ENCODE results near the gene EPHB3. TPM values are rescaled to one million over a fixed set of nuclear protein-coding genes. Genes with fewer than 3 reads are reported as not detected.

EPHB3 gene
- polyA plus RNA-seq, 3 donors: 0.71 to 1.2 (median 0.80) TPM

- 93% methylated on average over 5 of the region's 6 CpGs for WGBS (ENCODE audit: insufficient coverage)
These were observed 65.3 kb downstream of the EPHB3 start for GRCh38 chr3:184626923-184627322.

DNA sequence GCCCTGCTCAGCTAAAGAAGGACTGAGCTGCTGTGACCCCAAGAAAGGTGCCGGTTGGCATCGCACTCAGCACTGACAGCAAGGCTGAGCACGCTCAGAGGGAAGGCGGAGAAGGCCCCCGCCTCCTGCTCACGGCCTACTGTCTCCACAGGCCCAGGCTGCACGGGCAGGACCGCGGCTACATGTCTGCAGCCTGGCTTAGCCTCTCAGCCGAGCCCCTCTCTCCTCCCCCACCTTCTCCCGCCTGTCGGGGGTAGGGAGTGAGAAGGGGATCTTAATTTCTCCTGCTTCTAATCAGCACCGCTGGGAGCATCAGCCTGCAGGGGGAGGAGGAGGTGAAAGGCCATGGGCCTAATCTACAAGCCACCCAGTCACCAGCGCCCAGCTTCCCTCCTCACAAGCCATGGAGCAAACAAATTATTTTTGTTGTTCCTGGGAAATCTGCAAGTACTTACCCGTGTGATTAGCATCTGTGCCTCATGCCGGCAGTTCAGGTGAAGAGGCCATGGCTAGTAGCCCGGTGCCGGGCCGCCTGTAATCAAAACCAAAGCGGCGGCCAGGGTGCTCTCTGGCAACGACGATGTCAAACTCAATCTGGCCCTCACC is 68.1 kb downstream of the EPHB3 start:
- intact Hi-C loops (cut with micrococcal nuclease): no loop called here
- Mint-ChIP-seq H3K4me1 (peaks cover 13% of the 10 kb centered on the region), H3K9me3 (no peaks in the 10 kb centered on the region), H3K27me3 (ENCODE audit: low read depth in 3 of 3) (peaks cover 0 to 3% (median 2%) of the 10 kb centered on the region in 3 donors), H3K4me3 (no peak overlapping the region), H3K27ac (no peak overlapping the region), H3K36me3 (no peaks in the 10 kb centered on the region)
- Histone ChIP-seq H3K36me3 (replicated peaks in 1 of 2; ENCODE audit: control insufficient read depth in 1 of 2, insufficient read depth in 2 of 2, low read length in 2 of 2) (no peaks in the 10 kb centered on the region), H3K79me2 (ENCODE audit: insufficient read depth, low read length) (no peaks in the 10 kb centered on the region), H3K4me2 (replicated peaks; ENCODE audit: extremely low read depth, low read length, poor library complexity, severe bottlenecking) (no peak overlapping the region), H3K9me3 (replicated peaks in 1 of 2; ENCODE audit: control insufficient read depth in 1 of 2, insufficient read depth in 1 of 2, low read length in 2 of 2) (no peaks in the 10 kb centered on the region), H3K27me3 (ENCODE audit: control insufficient read depth in 2 of 2, insufficient read depth in 2 of 2, low read length in 2 of 2) (no peaks in the 10 kb centered on the region), H2AFZ (ENCODE audit: insufficient read depth, low read depth, low read length, poor library complexity, severe bottlenecking) (no peak overlapping the region), H3K9ac (ENCODE audit: insufficient read depth, low read length, poor library complexity, severe bottlenecking) (no peak overlapping the region), H4K20me1 (ENCODE audit: insufficient read depth, low read length) (no peaks in the 10 kb centered on the region), H3K4me3 (replicated peaks in 1 of 3; ENCODE audit: low read depth in 2 of 3, low read length in 3 of 3) (no peak overlapping the region), H3K27ac (ENCODE audit: low read depth in 1 of 2, low read length in 2 of 2) (no peak overlapping the region), H3K4me1 (ENCODE audit: control insufficient read depth in 1 of 2, insufficient read depth in 2 of 2, low read length in 2 of 2) (peaks cover under 1 to 1% of the 10 kb centered on the region in 2 donors)
- TF ChIP-seq, protein P1, sequence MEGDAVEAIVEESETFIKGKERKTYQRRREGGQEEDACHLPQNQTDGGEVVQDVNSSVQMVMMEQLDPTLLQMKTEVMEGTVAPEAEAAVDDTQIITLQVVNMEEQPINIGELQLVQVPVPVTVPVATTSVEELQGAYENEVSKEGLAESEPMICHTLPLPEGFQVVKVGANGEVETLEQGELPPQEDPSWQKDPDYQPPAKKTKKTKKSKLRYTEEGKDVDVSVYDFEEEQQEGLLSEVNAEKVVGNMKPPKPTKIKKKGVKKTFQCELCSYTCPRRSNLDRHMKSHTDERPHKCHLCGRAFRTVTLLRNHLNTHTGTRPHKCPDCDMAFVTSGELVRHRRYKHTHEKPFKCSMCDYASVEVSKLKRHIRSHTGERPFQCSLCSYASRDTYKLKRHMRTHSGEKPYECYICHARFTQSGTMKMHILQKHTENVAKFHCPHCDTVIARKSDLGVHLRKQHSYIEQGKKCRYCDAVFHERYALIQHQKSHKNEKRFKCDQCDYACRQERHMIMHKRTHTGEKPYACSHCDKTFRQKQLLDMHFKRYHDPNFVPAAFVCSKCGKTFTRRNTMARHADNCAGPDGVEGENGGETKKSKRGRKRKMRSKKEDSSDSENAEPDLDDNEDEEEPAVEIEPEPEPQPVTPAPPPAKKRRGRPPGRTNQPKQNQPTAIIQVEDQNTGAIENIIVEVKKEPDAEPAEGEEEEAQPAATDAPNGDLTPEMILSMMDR (IDR thresholded peaks at IDR 0.05): no peak
- 99% methylated on average over 16 of the region's 23 CpGs for WGBS (ENCODE audit: insufficient coverage)
- DNase-seq: no peak

More at GRCh38 chr3:184626923-184627322, 65.3 kb downstream of the EPHB3 start:
- intact Hi-C loops (cut with micrococcal nuclease): no loop called here
- Histone ChIP-seq H3K9me3 (replicated peaks in 1 of 2; ENCODE audit: control insufficient read depth in 1 of 2, insufficient read depth in 1 of 2, low read length in 2 of 2) (no peaks in the 10 kb centered on the region), H2AFZ (ENCODE audit: insufficient read depth, low read depth, low read length, poor library complexity, severe bottlenecking) (no peak overlapping the region), H3K36me3 (replicated peaks in 1 of 2; ENCODE audit: control insufficient read depth in 1 of 2, insufficient read depth in 2 of 2, low read length in 2 of 2) (no peaks in the 10 kb centered on the region), H3K79me2 (ENCODE audit: insufficient read depth, low read length) (no peaks in the 10 kb centered on the region), H3K4me3 (replicated peaks in 1 of 3; ENCODE audit: low read depth in 2 of 3, low read length in 3 of 3) (no peak overlapping the region), H3K4me2 (replicated peaks; ENCODE audit: extremely low read depth, low read length, poor library complexity, severe bottlenecking) (no peak overlapping the region), H3K27me3 (ENCODE audit: control insufficient read depth in 2 of 2, insufficient read depth in 2 of 2, low read length in 2 of 2) (no peaks in the 10 kb centered on the region), H3K4me1 (ENCODE audit: control insufficient read depth in 1 of 2, insufficient read depth in 2 of 2, low read length in 2 of 2) (no peaks in the 10 kb centered on the region), H3K9ac (ENCODE audit: insufficient read depth, low read length, poor library complexity, severe bottlenecking) (no peak overlapping the region), H4K20me1 (ENCODE audit: insufficient read depth, low read length) (no peaks in the 10 kb centered on the region), H3K27ac (ENCODE audit: low read depth in 1 of 2, low read length in 2 of 2) (no peak overlapping the region)
- Mint-ChIP-seq H3K4me3 (no peak overlapping the region), H3K4me1 (peaks cover 3% of the 10 kb centered on the region), H3K36me3 (no peaks in the 10 kb centered on the region), H3K27me3 (ENCODE audit: low read depth in 3 of 3) (peaks cover 0 to 3% (median 2%) of the 10 kb centered on the region in 3 donors), H3K27ac (no peak overlapping the region), H3K9me3 (no peaks in the 10 kb centered on the region)
- no peak for DNase-seq
- TF ChIP-seq, protein P1 (IDR thresholded peaks at IDR 0.05): no peak
